GM18951 (cell line): ENCODE results near the gene C6orf15.

Experiments used
- POLR2A ChIP-seq: IDR thresholded peaks from 4 replicates; pipeline ENCODE4 v1.6.1; 2011; ENCODE audit warnings: mild to moderate bottlenecking; ENCODE audit not compliant: insufficient read length, insufficient read depth; ENCODE audit errors: extremely low read depth
- in situ Hi-C: fragments of 300-500 bp; cut with MboI; formaldehyde crosslinking; loops from one replicate; pipeline ENCODE4 v1.12.0; 2022; ENCODE audit warnings: low sequenced_read_pairs, mixed read lengths, inconsistent platforms; ENCODE audit not compliant: unreplicated experiment

C6orf15 gene

GRCh38 chr6:31065556-31065955 is 46.8 kb downstream of the C6orf15 start:
- no peak for TF ChIP-seq POLR2A
- in situ Hi-C loops = no loop called here

GRCh38 chr6:31063906-31064435 is 48.4 kb downstream of the C6orf15 start:
- TF ChIP-seq POLR2A = no peak
- in situ Hi-C loops = no loop called here
